Measurements from ENCODE around the gene CDH23.

CDH23 gene

DNA sequence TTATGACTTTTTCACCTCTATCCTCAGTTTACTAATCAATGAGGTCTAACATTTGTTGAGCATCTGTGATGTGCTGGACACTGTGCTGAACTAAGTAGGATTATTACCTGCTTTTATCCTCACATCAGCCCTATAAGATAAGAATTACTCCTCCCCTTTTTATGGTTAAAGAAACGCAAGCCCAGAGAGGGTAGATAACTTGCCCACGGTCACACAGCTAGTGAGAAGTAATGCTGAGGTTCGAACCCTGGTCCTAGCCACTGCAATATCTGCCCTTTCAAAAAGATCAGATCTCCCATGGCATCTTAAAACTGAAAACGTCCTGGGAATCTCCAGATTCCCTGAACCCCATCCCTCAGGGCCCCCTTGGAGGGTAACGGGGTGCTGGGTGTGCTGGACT lies 204.6 kb downstream of the CDH23 start:
- no peak overlapping the region for H3K4me3 ChIP-seq (ENCODE audit: low read depth, low read length)
- DNase-seq (ENCODE audit: low read depth, low spot score), result no peak
- CTCF ChIA-PET, result interaction anchor here (4.2 kb wide), 1 partner anchor 8 kb away, joined by 29 read pairs; no protein-coding TSS in a partner anchor
- TF ChIP-seq CTCF (IDR thresholded peaks at IDR 0.05; ENCODE audit: insufficient read depth, low read length, missing control alignments), result no peak
- POLR2A ChIA-PET, result no interaction called here

DNA sequence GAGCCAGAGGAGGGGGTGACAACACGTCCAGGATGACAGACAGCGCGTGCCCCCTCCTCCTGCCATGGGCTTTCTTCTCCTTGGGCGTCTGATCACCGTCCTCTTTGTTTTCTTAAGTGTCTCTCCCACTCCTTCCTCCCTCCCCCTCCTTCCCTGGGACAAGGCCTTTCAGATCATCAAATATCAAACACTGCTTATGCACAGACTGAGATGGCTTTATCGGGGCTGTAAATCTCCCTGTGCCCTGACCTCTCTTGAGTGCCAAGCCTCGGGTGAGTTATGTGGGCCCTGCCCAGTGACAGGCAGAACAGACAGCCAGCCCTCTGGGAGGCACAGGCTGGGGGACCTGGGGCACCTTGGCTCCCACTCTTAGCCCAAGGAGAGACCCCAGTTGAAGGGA lies 206.4 kb downstream of the CDH23 start:
- no peak overlapping the region for H3K4me3 ChIP-seq (ENCODE audit: low read depth, low read length)
- CTCF ChIA-PET, result no interaction called here
- no peak for DNase-seq (ENCODE audit: low read depth, low spot score)
- TF ChIP-seq CTCF (IDR thresholded peaks at IDR 0.05; ENCODE audit: insufficient read depth, low read length, missing control alignments), result no peak
- POLR2A ChIA-PET, result no interaction called here

GRCh38 chr10:71603754-71604153 lies 207.0 kb downstream of the CDH23 start:
- TF ChIP-seq CTCF (IDR thresholded peaks at IDR 0.05; ENCODE audit: insufficient read depth, low read length, missing control alignments), result no peak
- no peak overlapping the region for H3K4me3 ChIP-seq (ENCODE audit: low read depth, low read length)
- CTCF ChIA-PET, result no interaction called here
- POLR2A ChIA-PET, result no interaction called here
- DNase-seq (ENCODE audit: low read depth, low spot score), result no peak

DNA sequence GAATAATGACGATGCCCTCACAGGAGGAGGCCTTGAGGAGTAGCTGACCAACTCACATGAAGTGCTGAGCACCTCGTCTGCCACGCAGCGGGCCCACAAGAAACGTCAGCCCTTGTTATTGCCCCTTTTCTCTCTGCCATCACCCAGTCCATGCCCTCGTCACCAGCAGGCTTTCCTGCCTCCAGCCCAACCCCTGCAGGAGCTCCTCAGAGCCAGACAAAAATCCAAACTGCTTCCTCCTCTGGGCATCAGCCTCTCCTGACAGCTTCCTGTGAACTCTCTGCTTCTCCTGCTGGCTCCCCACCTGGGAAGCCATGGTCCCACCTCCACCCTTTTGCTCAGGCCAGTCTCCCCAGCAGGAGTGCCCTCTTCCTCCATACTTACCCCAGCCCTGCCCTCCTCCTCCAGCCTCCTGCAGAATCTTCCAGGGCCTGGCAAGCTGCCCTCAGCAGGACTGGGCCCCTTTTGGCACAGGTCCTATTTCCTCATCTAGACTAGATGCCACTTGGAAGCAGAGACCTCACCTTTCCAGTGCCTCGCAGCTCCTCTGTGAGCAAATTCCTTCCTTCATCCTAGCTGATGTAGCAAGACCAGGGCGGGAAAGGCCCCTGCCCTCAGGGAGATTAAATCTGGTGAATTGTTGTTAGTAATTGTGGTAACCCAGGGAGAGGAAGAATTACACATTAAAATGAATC lies 207.8 kb downstream of the CDH23 start:
- POLR2A ChIA-PET, result no interaction called here
- CTCF ChIA-PET, result no interaction called here
- no peak for TF ChIP-seq CTCF (IDR thresholded peaks at IDR 0.05; ENCODE audit: insufficient read depth, low read length, missing control alignments)
- no peak for DNase-seq (ENCODE audit: low read depth, low spot score)
- H3K4me3 ChIP-seq (ENCODE audit: low read depth, low read length), result no peak overlapping the region

DNA sequence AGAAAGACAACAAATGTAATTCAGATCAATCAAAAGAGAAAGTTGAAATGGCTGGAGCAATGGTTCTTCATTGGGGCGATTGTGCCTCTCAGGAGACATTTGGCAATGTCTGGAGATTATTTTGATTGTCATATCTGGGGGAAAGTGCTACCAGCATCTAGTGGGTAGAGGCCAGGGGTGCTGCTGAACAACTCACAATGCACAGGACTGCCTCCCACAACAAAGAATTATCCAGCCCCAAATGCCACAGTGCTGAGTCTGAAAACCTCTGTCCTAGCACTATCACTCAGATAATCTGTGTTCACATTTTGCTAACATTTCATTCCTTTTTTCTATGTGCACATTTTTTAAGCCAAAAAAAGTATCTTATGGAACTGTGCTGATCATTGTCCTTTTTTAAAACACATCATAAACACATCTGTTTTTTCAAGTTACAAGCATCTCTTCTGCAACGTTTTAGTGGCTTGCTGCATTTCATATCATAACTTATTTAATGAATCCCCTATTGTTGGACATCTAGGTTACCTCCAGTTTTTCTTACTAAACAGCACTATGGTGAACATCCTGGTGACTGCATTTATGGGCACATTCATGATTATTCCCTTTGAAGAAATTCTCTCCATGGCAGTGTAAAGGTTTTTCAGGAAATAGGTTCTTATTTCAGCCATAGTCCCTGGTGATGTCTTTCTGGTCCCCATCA lies 208.7 kb downstream of the CDH23 start:
- TF ChIP-seq CTCF (IDR thresholded peaks at IDR 0.05; ENCODE audit: insufficient read depth, low read length, missing control alignments), result no peak
- no peak overlapping the region for H3K4me3 ChIP-seq (ENCODE audit: low read depth, low read length)
- no peak for DNase-seq (ENCODE audit: low read depth, low spot score)
- POLR2A ChIA-PET, result no interaction called here
- CTCF ChIA-PET, result interaction anchor here (8.2 kb wide), 1 partner anchor 289 kb away, joined by 96 read pairs; the partner anchor contains the start of gene SLC29A3

GRCh38 chr10:71606257-71607081 lies 209.7 kb downstream of the CDH23 start:
- no peak overlapping the region for H3K4me3 ChIP-seq (ENCODE audit: low read depth, low read length)
- CTCF ChIA-PET, result interaction anchor here (7.6 to 8.2 kb wide), 2 partner anchors 15 to 290 kb away, joined by 84 to 96 read pairs; partner anchors contain the start of gene SLC29A3
- TF ChIP-seq CTCF (IDR thresholded peaks at IDR 0.05; ENCODE audit: insufficient read depth, low read length, missing control alignments), result no peak
- POLR2A ChIA-PET, result no interaction called here
- no peak for DNase-seq (ENCODE audit: low read depth, low spot score)
